GM18861 (cell line): ENCODE measurements around the gene CEP170.

Experiments used
- ATAC-seq: cut with Tn5 transposase; IDR thresholded peaks from one replicate; pipeline ENCODE4 v1.9.1; 2021; ENCODE audit not compliant: unreplicated experiment

Gene CEP170

DNA sequence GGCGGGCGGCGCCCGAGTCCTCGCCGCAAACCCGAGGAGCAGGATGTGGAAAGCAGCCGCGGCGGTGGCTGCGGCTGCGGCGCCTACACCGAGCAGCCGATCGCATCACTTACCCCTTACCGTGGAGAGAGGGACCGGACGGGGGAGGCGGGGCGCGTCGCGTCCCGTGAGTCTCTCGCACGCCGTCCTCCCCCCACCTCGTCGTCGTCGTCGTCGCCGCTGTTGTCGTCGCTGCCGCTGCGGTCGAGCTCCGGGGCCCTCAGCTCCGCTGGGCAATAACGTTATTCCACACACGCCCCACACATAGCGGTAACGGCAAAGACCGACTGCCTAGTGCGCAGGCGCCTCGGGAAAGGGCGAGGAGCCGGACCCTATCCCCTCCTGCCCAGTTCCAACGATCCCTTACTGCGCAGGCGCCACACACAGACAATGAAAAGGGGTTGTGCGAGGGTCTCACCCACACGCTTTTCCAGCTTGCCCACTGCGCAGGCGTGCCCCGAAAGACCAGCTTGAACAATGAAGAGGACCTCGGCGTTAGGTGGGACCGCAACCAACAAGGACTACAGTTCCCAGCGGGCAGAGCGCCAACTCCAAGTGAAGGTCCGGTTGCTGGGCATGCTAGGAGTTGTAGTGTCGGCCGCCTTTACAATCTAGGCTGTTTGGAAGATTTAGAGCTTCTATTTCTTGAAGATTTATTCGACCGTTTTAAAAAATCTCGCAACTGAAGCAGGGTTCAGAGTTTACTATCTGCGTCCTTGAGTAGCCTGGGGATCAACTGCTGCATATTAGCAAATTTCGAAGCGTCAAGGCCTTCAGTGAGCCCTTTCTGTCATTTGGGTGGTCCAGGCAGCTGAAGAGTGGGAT is at the start of gene CEP170:
TSS of gene CEP170 (minus strand) at position 355 of the 864 bp plus-strand sequence. CDS start 30,001 bp downstream, outside the sequence.
- ATAC-seq: peak; percentile 35

DNA sequence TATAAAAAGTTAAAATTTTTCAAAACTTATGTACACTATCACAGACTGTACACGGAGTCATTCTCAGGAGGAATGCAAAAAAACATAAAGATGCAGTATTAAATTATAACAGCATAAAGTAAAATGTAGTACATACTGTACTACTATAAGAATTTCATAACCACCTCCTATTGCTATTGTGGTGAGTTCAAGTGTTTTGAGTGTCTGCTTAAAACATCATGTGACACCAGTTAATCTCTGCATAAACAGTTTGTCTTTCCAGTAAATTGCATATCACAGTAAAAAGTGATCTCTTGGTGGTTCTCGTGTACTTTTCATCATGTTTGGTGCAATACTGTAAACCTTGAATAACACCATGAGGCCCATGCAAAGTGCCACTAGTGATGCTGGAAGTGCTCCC is 46.0 kb upstream of the CEP170 start:
- no peak for ATAC-seq

DNA sequence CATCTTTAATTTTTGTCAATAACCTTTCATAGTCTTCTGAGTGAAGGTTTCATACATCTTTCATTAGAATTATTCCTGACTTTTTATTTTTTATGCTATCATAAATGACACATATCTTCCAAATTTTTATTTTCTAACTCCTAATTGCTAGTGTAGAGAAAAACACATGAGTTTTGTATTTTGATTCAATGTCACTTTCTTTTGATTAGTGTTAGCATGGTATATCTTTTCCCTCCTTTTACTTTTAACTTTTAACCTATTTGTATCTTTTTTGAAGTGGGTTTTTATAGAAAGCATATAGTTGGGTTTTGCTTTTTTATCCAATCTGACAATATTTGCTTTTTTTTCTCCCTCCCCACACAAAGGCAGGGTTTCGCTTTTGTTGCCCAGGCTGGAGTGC is 44.0 kb upstream of the CEP170 start:
- ATAC-seq: no peak

DNA sequence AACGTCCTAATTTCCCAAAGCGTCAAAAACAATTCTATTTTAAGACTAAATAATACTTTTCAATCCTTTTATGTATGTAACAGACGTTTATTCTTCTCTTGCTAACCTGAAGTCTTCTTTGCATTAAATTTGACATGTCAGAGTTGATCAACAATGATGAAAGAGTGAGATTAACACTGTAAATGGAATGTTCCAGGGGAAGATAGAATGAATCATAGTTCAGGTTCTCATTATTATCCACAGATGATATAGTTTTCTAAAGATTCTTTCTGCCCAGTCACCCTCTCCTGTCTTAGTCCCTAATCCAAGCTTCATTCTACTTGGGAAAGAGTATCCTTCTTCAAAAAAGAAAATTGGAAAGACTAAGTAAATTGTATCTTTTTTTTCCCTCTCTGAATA is 39.6 kb upstream of the CEP170 start:
- no peak for ATAC-seq

DNA sequence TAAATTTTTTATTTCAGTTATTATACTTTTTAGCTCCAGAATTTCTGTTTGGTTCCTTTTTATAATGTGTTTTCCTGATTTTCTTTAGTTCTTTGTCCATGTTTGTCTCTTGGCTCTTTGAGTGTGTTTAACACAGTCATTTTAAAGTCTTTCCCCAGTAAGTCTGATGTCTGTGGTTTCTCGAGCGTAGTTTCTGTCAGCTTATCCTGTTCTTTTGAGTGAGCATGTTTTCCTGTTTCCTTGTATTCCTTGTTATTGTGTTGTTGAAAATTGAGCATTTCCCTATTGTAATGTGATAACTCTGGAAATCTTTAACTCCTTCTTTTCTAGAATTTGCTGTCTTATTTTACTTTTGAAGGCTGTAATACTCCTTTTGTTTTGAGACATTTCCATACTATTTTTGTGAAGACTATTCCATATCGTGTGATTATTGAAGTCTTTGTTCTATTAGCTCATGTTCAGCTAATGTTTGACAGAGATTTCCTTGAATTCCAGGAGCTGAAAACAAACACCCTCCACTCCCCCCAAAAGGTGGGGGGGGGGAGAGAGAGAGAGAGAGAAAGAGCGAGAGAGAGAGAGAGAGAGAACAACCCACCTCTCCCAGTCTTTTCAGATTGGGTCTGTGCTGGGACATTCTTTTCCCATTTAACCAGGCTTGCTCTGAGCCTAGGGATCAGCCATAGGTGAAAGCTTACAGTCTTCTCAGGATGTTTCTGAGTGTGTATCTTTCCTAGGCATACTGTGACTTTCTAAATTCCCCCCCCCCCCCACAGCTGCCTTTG is 39.1 kb upstream of the CEP170 start:
- ATAC-seq: no peak

DNA sequence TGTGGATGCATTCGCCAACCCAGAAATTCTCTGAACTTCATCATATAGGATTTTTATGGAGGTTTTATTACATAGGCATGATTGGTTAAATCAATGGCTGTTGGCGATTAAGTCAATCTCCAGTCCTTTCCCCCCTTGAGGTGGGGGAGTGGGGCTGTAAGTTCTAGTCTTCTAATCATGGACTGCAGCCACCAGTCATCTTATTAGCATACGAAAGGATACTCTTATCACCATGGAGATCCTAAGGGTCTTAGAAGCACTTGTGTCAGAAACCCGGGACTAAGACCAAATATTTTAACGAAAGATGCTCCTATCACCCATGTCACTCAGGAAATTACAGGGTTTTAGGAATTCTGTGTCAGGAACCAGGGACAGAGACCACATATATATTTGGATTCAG is 37.0 kb upstream of the CEP170 start:
- ATAC-seq: no peak

DNA sequence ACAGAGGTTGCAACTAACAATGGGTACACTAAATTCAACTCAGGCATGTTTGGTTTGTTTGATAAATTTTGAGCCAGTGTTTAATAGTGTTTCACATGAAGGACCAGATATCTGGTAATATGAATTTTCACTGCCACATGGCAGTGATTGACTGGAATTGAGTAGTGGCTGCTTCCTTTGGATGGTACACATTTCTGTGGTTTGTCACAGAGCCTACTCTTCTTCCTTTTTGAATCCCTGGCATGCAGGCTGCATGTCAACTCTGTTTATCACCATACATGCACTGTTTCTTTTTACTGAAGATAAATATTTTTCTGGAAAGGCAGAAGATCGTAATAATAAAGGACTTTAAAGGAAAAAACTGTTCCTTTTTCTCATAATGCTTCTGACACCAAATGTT is 36.2 kb upstream of the CEP170 start:
- ATAC-seq: no peak

DNA sequence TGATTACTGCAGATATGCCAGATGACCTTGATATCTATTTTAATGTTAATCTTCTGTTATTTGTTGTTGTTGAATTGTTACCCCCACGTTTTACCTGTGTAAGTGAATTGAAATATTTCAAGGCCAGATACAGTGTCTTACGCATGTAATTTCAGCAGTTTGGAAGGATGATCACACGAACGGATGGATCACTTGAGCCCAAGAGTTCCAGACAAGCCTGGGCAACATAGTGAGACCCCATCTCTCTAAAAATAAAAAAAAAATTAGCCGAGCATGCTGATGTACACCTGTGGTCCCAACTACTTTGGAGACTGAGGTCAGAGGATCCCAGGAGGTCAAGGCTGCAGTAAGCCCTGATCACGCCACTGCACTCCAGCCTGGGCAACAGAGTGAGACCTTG is 33.0 kb upstream of the CEP170 start:
- no peak for ATAC-seq

DNA sequence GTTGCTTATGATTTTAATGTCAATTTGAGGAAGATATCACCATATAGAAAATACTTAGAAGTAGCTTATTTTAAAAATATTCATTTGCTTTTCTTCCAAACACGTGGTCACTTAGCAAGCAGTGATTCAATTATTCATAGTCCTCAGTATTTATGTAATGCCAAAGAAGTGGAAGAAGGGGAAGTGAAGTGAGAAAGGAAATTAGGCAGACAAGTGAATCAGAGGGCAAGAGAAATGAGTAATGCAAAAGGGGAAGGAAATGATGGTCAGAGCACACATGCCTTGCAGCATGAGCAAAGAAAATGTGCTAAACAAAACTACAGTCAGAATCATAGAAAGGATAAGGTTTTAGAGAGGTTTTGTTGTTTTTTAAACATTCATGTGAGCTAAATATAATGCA is 32.6 kb upstream of the CEP170 start:
- ATAC-seq: peak; percentile 99

DNA sequence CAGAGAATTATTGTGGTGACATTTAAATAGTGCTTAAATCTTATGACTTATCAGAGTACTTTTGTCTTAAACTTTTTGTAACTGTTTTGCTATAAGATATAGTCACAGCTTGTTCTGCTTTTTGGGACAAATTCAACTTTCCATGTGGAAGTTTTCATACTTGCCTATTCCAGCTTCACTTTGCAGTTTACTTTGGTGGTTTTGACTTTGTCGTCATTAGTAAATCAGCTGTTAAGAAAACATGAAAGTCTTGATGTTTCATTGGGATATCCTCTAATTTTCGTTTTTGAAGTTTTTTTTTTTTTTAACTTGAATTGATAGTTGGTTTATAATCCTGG is 32.0 kb upstream of the CEP170 start:
- no peak for ATAC-seq

DNA sequence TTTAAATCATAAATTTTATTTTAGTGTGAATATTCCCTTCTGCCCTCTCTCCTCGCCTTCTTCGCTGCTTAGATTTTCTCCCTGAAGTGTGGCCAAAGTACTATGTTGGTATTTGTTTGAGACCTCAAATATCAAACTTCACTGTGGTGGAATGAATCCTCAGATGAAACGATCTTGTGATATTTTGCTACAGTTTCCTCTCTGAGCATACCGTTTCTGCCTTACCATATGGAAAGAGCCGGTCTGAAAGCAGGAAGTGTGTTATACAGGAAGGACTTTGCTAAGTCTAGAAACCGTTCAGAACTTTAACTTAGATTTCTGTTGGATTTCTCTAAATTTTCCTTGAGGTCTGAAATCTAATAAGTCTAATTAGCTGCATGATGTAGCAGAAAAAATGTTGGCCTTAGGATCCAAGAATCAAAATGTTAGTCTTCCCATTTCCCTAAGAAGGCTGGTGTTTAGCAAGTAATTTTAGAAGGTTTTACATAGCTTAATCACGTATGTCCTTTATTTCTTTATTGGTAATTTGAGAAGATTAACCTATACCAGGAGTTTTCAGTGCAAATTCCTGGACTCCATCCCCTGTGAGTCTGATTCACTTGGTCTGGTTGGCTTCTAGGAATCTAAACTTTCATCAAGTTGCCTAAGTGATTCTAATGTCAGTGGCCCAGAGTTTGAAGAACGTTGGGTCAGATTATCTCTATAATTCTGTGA is 31.5 kb upstream of the CEP170 start:
- ATAC-seq: no peak

DNA sequence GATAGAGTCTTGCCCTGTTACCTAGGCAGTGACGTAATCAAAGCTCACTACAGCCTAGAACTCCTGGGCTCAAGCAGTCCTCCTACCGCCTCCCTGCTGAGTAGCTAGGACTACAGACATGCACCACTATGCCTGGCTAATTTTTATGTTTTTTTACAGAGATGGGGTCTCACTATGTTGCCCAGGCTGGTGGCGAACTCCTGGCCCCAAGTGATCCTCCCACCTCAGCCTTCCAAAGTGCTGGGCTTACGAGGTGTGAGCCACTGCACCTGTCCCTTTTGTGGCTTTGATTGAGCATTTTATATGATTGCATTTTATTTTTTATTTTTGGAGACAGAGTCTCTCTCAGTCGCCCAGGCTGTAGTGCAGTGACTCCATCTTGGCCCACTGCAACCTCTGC is 26.6 kb upstream of the CEP170 start:
- ATAC-seq: no peak

DNA sequence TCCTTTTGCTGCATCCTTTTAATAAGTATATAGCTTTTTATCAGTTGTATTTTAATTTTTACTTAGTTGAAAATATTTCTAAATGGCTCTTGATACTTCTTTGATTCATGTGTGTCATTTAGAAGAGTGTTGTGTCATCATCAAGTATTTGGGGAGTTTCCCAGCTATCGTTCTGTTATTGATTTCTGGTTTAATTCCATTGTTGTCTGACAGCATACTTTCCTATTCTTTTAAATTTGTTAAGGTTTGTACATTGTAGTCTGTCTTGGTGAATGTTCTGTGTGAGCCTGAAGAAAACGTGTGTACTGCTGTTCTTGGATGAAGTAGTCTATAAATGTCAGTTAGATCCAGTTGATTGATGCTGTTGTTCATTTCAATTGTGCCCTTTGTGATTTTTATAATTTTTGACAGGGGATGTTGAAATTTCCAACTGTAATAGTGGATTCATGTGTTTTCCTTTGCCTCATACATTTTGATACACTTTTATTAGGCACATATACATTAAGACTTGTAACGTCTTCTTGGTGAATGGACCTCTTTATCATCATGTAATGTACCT is 25.6 kb upstream of the CEP170 start:
- ATAC-seq: no peak

DNA sequence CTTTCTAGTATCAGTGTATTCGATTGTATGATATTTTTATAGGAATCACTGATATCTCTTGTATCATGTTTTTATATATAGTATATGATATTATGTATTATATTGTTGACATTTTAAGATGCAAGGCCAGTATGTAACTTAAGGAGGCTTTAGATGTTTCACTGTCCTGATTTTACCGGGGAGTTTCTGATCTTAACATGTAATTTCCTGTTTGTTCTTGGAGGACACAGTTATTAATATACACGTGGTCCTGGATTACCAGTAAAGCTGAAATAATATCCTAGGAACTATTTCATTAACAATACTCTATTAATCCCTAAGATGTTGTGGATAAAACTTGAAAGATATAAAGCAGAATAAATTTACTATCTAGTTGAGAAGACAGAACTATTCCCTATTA is 20.2 kb upstream of the CEP170 start:
- ATAC-seq: no peak

DNA sequence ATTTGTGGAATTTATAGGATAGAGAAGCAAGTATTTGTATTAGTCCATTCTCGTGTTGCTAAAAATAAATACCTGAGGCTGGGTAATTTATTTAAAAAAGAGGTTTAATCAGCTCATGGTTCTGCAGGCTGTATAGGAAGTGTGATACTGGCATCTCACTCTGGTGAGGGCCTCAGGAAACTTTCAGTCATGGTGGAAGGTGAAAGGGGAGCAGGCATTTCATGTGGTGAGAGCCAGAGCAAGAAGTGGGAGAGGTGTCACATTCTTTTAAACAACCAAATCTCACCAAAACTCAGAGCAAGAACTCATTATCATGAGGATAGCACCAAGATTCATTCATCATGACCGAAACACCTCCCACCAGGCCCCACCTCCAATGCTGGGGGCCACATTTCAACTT is 18.9 kb upstream of the CEP170 start:
- ATAC-seq: no peak

DNA sequence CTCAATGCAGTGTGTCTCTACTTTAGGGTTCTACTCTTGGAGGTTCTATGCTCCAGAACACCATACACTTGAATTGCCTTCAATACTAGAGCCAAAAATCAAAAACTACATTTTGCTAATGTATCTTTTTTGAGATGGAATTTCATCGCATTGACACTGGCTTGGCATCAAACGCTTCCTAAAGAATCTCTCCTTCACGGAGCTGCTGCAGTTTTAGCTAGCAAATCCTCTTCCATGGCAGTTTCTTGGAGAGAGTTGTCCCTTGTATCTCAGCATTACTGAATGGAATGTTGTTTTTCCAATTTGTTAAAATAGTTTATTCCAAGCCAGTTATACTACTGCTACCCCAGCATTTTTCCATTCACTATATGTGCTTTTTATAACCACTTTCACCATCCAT is 18.4 kb upstream of the CEP170 start:
- no peak for ATAC-seq

DNA sequence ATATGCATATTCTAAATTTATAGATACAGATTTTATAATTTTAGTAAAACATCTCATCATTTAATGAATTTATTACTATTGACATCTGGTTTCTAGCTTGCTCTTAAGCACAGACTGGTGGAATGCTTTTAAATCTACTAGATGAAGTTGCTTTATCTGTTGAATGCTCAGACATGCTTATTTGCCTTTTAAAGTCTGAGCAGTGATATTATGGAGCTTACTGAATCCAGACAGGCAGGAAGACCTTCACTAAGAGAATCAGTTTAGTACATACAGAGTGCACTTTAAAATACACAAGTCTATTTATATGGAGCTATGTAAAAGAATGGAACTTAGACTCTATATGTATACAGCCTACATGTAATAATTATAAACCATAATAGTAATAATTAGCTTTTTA is 17.3 kb upstream of the CEP170 start:
- ATAC-seq: no peak

DNA sequence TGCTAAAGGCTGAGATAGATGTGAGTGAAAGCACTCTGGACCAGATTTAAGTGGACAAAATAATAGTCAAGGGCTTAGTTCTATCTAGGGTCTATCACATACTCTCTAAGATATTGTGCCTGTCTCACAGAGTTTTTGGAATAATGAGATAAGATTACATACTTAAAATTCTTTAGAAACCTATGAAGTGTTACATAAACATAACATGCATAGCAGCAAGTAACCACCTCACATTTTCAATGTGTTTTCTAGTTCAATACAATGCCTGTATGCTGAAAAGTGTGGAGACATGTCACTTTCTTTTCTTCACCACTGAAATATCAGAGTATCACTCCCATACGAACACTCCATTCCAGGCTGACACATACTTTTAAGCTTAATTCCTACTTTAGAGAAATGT is 16.9 kb upstream of the CEP170 start:
- no peak for ATAC-seq

DNA sequence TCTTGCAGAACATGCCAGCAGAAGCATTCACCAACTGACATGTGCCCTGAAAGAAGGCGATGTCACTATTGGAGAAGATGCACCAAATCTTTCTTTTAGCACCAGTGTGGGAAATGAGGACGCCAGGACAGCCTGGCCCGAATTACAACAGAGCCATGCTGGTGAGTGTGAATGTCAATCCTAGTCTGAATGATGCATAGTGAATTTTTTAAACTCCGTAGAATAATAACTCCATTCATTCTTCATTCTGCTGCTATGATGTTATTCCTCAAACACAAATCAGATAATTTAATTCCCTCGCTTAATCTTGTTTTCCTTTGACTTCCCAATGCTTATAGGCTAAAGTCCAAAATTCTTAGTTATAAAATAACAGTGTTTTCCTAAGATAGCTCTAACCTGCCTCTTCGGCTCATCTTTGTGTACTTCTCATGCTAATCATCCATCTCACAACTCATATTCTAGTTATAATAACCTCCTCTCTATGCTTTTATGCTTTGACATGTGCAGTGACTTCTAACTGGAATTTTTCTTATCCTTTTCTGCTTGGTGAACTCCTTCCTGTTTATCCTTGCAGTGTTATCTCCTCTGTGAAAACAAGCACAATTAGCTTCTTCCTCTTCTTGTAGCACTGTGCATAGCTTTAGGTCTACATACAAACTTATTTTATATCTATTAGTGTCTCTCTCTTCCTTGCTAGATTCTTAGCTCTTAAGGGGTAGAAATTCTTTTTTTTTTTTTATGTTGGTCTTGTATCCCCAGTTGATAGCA is 15.2 kb upstream of the CEP170 start:
- ATAC-seq: no peak

DNA sequence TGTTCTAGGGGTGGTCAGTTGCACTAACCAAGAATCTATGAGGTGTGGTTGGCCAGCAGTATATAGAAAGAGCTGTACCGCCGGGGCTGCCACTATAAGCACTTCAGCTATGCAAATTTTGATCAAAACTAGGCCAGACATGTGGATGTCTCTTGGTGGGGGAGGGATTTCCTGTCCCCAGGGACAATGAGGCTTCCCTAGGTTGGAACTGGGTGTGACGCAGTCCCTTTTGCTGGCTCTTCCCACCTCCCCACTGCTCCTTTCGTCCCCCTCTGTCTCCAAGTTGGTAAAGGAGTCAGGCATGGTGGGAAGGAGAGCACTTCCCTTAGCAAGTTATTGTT is 14.3 kb upstream of the CEP170 start:
- peak; percentile 52 for ATAC-seq
